ENCODE measurements around the gene IER2. TPM values are rescaled to one million over a fixed set of nuclear protein-coding genes. Genes with fewer than 3 reads are reported as not detected.

Gene IER2
- total and polyA plus RNA-seq, 2 of the 4 experiments (the other 2 are of a cell fraction) = 7.7 to 102 TPM

DNA sequence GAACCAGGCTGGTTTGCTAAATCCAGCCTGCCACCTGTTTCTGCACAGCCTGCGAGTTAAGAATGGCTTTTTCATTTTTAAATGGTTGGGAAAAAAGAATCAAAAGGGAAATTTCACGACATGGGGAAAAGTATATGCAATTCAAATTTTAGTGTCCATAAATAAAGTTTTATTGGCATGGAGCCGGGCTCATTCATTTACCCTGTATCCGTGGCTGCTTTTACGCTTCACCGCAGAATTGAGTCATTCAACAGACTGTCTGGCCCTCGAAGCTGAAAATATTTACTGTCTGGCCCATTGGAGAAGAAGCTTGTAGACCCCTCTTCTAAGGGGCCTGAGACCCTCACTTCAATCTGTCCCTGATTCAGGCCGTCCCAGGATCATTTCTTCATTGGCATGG, 26.1 kb downstream of the IER2 start:
- in situ Hi-C loops (cut with MboI; ENCODE audit: low sequenced_read_pairs) (no loop called here), dilution Hi-C loops (cut with HindIII; ENCODE audit: low sequenced_read_pairs, unreplicated experiment) (no loop called here), intact Hi-C loops (cut with micrococcal nuclease) (no loop called here)
- Histone ChIP-seq H2BK5ac (ENCODE audit: low read depth, low read length, poor library complexity, severe bottlenecking) (no peak overlapping the region), H2AFZ (replicated peaks; ENCODE audit: low read length, poor library complexity) (no peak overlapping the region), H3K27me3 (ENCODE audit: control insufficient read depth, insufficient read depth, low read length) (no peaks in the 10 kb centered on the region), H3K23ac (ENCODE audit: low read depth, low read length) (no peak overlapping the region), H3K4ac (ENCODE audit: low read depth, low read length) (no peak overlapping the region), H2AK5ac (ENCODE audit: low read depth, low read length) (no peak overlapping the region), H3K9ac (ENCODE audit: low read depth, low read length) (no peak overlapping the region), H2BK120ac (ENCODE audit: low read depth, low read length) (no peak overlapping the region), H4K5ac (ENCODE audit: low read depth, low read length) (no peak overlapping the region), H3K79me1 (ENCODE audit: low read depth in 1 of 2, low read length in 2 of 2) (peaks cover 0 to 11% of the 10 kb centered on the region in 2 experiments; a peak in 2 of 4 replicates), H4K20me1 (ENCODE audit: insufficient read depth, low read length) (no peaks in the 10 kb centered on the region), H3K56ac (ENCODE audit: extremely low read depth, insufficient read depth, low read length) (no peak overlapping the region), H4K8ac (ENCODE audit: low read depth in 2 of 2, low read length in 2 of 2) (no peak overlapping the region), H2BK20ac (ENCODE audit: low read depth, low read length) (no peak overlapping the region), H3K9me1 (ENCODE audit: insufficient read depth, low read length) (peaks cover 13% of the 10 kb centered on the region), H3K4me2 (ENCODE audit: low read depth, low read length) (no peak overlapping the region), H3K36me3 (ENCODE audit: control insufficient read depth, insufficient read depth, low read length) (no peaks in the 10 kb centered on the region), H2AK9ac (replicated peaks; ENCODE audit: low read depth, low read length, poor library complexity) (no peak overlapping the region), H4K91ac (ENCODE audit: insufficient read depth, low read depth, low read length) (no peak overlapping the region), H3K27ac (ENCODE audit: insufficient read depth, low read length) (no peak overlapping the region), H3K4me3 (ENCODE audit: insufficient read depth, low read depth, low read length) (no peak overlapping the region), H3K14ac (replicated peaks; ENCODE audit: low read depth, low read length) (no peak overlapping the region), H3K18ac (ENCODE audit: low read depth, low read length) (no peak overlapping the region), H2BK15ac (ENCODE audit: low read depth, low read length) (no peak overlapping the region), H3K9me3 (ENCODE audit: control insufficient read depth, insufficient read depth, low read length) (no peaks in the 10 kb centered on the region), H3K4me1 (ENCODE audit: control insufficient read depth, insufficient read depth, low read length) (peaks cover 11% of the 10 kb centered on the region)
- ATAC-seq (ENCODE audit: low read depth) = no peak
- ChIA-PET CTCF (no interaction called here), POLR2A (ENCODE audit: unreplicated experiment) (interaction anchor here (0.5 kb wide), 1 partner anchor 69 kb away, joined by 15 read pairs; no protein-coding TSS in a partner anchor)
- no peak for DNase-seq
- WGBS, 2 experiments (ENCODE audit: extremely low coverage in 2 of 2, insufficient read length in 1 of 2) = 96% methylated on average over 6 of the region's 8 CpGs; no CpG with 5 or more reads in 1 of the 2 experiments
- TF ChIP-seq MAFK (IDR thresholded peaks at IDR 0.05; ENCODE audit: low read depth, low read length) = no peak
- TF ChIP-seq CEBPB (IDR thresholded peaks at IDR 0.05; ENCODE audit: low read depth, low read length) = no peak
- no peak for TF ChIP-seq CHD1 (IDR thresholded peaks at IDR 0.05; ENCODE audit: low read depth, low read length)
- no peak for TF ChIP-seq SMC3 (IDR thresholded peaks at IDR 0.05; ENCODE audit: low read depth, low read length)
- TF ChIP-seq POLR2A (IDR thresholded peaks at IDR 0.05; ENCODE audit: low read depth, low read length) = no peak
- TF ChIP-seq, protein P1, sequence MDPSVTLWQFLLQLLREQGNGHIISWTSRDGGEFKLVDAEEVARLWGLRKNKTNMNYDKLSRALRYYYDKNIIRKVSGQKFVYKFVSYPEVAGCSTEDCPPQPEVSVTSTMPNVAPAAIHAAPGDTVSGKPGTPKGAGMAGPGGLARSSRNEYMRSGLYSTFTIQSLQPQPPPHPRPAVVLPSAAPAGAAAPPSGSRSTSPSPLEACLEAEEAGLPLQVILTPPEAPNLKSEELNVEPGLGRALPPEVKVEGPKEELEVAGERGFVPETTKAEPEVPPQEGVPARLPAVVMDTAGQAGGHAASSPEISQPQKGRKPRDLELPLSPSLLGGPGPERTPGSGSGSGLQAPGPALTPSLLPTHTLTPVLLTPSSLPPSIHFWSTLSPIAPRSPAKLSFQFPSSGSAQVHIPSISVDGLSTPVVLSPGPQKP (IDR thresholded peaks at IDR 0.05; ENCODE audit: borderline replicate concordance, low read depth, low read length) = no peak
- TF ChIP-seq RCOR1 (IDR thresholded peaks at IDR 0.05; ENCODE audit: insufficient replicate concordance, low read length) = no peak
- TF ChIP-seq, protein P2, sequence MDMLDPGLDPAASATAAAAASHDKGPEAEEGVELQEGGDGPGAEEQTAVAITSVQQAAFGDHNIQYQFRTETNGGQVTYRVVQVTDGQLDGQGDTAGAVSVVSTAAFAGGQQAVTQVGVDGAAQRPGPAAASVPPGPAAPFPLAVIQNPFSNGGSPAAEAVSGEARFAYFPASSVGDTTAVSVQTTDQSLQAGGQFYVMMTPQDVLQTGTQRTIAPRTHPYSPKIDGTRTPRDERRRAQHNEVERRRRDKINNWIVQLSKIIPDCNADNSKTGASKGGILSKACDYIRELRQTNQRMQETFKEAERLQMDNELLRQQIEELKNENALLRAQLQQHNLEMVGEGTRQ (IDR thresholded peaks at IDR 0.05; ENCODE audit: low read depth, low read length) = no peak
- no peak for TF ChIP-seq FOS (IDR thresholded peaks at IDR 0.05; ENCODE audit: low read depth, low read length)
- no peak for TF ChIP-seq MXI1 (IDR thresholded peaks at IDR 0.05; ENCODE audit: borderline replicate concordance, low read depth, low read length)
- TF ChIP-seq RFX5 (IDR thresholded peaks at IDR 0.05; ENCODE audit: low read depth, low read length) = no peak
- no peak for TF ChIP-seq BHLHE40 (IDR thresholded peaks at IDR 0.05; ENCODE audit: low read depth, low read length)
- TF ChIP-seq MAZ (IDR thresholded peaks at IDR 0.05; ENCODE audit: borderline replicate concordance, low read depth, low read length) = no peak
- TF ChIP-seq, protein P3, sequence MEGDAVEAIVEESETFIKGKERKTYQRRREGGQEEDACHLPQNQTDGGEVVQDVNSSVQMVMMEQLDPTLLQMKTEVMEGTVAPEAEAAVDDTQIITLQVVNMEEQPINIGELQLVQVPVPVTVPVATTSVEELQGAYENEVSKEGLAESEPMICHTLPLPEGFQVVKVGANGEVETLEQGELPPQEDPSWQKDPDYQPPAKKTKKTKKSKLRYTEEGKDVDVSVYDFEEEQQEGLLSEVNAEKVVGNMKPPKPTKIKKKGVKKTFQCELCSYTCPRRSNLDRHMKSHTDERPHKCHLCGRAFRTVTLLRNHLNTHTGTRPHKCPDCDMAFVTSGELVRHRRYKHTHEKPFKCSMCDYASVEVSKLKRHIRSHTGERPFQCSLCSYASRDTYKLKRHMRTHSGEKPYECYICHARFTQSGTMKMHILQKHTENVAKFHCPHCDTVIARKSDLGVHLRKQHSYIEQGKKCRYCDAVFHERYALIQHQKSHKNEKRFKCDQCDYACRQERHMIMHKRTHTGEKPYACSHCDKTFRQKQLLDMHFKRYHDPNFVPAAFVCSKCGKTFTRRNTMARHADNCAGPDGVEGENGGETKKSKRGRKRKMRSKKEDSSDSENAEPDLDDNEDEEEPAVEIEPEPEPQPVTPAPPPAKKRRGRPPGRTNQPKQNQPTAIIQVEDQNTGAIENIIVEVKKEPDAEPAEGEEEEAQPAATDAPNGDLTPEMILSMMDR (conservative IDR thresholded peaks at IDR 0.05; ENCODE audit: low read depth, low read length) = no peak
- TF ChIP-seq NFE2L2 (IDR thresholded peaks at IDR 0.05; ENCODE audit: low read depth, low read length) = no peak
- TF ChIP-seq RAD21 (IDR thresholded peaks at IDR 0.05; ENCODE audit: low read length) = no peak
- no TSS peak for BruUV-seq (replicated peaks)

Measured in IMR-90 (cell line).